OCI-LY7 (cell line): Measurements from ENCODE around the gene HERC3.

Source experiments
- EZH2phosphoT487 ChIP-seq: fragments of 200-600 bp; sonication (generic); IDR thresholded peaks from 2 replicates; pipeline ENCODE4 v1.6.1; 2018; ENCODE audit warnings: low read depth, borderline replicate concordance, mild to moderate bottlenecking, mixed run types, antibody characterized with exemption, low read length, moderate library complexity, mixed read lengths
- TF ChIP-seq, protein P1 (sequence below): fragments of 200-600 bp; sonication (generic); conservative IDR thresholded peaks from 2 replicates; pipeline ENCODE4 v1.5.1; 2014; ENCODE audit warnings: mild to moderate bottlenecking, antibody characterized with exemption, low read length, moderate library complexity, mixed read lengths

DNA sequence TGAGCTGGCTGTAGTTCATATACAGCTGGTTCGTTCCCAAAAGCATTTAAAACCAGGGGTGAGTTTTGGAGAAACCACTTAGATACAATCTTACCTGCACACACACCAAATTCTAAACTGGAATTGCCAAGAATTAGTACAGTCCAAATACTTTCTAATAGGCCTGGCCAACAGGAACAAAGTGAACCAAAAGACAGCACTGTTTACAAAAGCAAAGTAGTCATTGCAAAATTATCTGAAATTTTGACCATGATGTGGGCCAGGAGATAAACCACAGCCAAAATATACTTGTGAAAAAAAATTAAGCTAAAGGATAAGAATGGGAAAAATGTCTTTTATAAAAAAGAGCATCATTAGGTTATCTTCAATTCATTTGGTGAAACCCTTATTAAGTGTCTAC lies 143.3 kb downstream of the HERC3 start:
- TF ChIP-seq, protein P1, sequence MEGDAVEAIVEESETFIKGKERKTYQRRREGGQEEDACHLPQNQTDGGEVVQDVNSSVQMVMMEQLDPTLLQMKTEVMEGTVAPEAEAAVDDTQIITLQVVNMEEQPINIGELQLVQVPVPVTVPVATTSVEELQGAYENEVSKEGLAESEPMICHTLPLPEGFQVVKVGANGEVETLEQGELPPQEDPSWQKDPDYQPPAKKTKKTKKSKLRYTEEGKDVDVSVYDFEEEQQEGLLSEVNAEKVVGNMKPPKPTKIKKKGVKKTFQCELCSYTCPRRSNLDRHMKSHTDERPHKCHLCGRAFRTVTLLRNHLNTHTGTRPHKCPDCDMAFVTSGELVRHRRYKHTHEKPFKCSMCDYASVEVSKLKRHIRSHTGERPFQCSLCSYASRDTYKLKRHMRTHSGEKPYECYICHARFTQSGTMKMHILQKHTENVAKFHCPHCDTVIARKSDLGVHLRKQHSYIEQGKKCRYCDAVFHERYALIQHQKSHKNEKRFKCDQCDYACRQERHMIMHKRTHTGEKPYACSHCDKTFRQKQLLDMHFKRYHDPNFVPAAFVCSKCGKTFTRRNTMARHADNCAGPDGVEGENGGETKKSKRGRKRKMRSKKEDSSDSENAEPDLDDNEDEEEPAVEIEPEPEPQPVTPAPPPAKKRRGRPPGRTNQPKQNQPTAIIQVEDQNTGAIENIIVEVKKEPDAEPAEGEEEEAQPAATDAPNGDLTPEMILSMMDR = no peak
- no peak for TF ChIP-seq EZH2phosphoT487
